Stimulated activated CD4-positive, alpha-beta T cell treated with anti-CD3 and anti-CD28 coated beads, Interleukin-2, amount 100 ng/mL, for 4 hours (primary cell): ENCODE data around the gene FAM227B.
"Not testable (repeated sequence)": the region's sequence is repeated elsewhere in the genome, so short reads cannot be mapped to it uniquely, and the experiment has no call there.

ENCODE experiments used
- DNase-seq: peaks from one replicate; pipeline ENCODE4 v3.0.0-alpha.2; 2020; ENCODE audit warnings: low read depth

FAM227B gene

DNA sequence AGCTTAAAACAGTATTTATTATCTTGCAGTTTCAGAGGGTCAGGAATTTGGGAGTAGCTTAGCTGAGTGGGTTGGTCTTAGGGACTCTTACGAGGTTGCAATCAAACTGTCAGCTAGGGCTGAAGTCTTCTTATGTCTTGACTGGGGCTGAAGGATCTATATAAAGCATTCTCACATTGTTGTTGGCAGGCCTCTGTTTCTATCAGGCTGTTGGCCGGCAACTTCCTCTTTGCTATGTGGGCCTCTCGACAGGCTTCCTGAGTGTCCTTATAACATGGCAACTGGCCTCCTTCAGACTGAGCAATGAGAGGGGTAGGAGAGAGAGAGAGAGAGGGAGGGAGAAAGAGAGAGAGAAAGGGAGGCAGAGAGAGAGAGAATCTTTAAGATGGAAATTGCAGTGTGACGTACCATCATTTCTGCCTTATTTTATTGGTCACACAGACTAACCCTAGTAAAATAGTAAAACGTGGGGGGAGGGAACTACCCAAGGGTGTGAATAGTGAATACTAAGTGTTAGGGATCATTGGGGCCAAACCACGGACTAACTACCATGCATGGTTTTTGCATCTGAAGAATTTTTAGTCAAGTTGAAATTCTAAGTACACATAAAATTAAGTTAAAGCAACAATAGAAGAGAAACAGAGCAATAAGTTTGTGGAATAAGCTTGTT lies 181.5 kb downstream of the FAM227B start:
- DNase-seq: no peak

DNA sequence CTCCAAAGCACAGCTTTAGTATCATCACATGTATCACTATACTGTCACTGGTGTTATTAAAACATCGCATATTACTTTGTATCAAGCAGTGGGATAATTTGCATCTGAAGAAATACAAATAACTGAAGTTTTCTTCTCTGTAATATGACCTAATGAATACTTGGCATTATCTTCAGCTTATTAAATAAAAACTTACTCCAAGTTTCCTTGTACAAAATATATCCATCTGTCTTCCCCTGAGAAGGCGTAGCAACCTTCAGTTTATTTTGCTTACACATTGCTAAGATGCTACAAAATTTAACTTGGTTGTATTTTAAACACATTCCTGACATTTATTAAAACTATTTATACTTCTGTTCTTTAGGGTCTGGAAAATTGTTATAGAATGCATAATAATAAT lies 183.9 kb downstream of the FAM227B start:
- no peak for DNase-seq

DNA sequence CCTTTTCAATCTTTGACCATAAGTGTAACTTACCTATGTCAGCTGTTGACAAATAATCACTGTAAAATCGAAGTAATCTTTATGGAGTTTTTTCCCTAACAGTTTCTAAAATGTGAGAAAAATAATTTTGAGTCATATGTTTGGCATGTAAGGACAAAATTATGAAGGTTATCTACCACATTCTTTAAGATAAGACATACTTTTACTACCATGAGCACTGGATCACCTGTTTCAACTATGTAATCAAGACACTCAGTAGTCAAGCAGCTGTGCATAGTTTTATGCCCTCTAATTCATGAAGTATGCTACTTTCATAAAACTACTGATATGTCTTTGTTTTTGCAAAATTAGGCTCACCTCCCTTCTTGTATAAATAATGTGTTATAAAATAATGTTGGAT lies 185.4 kb downstream of the FAM227B start:
- no peak for DNase-seq

DNA sequence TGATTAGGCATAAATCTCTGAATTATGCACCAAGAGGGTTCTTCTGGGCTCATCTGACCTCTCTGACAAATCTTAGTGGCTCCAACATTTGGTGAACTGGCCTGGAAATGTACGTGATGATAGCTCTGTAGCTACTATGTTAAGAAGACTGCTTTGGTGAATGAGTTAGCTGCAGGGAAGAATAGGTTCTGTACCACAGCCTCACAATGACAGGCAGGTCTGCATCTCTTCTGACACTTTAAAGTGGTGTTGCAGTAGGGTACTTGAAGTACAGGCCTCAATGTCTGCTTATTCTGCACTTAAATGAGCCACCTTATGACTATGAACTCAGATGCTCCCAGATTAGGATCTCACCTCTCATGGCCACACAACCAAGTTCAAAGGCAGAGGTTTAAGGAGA lies 190.6 kb downstream of the FAM227B start:
- DNase-seq: no peak

DNA sequence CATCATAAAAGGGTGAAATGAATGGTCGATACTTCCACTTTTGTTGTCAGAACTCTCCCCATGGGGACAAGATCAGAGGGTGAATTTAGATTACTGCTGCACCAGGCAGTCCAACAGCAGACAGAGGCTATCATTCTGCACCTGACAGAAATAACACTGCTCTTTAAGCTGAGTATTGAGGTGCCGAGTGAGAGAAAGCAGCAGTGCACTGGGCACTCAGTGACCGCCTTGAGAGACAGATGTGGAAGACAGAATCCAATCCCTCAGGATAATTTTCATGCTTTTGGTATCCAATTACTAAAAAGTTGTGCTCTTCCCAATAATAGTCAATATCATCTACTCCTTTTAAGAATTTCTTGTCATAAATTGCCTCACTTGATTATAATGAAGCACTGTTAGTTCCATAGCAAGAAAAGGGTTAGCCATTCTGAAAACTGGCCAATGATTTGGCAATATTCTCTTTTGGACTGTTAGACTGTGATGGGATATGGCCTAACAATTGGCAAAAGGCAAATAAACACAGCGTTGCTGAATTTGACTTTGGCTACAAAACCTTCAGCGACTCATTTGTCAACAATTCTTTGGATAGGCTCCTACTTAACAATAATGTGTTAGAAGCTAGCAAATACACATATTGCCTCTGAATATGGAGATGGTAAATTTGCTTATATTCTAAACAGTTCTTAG lies 192.1 kb downstream of the FAM227B start:
- DNase-seq: no peak

DNA sequence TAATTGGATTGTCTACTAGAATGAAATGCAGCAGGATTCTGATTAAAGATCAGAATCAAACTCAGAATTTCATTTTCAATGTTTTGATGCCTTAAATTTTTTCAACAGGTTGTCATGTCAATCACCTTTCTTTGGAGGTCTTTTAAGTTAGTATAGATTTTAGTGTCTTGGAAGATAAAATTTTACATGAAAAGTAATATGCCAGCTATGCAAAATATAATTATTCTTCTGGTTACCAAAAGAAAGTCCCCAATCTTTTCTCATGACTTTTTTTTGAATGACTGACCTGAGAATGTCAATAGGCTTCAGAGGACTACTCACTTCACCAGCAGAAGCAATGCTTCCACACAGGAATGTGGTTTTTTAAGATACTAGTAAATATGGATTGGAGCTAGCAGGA lies 193.2 kb downstream of the FAM227B start:
- no peak for DNase-seq

DNA sequence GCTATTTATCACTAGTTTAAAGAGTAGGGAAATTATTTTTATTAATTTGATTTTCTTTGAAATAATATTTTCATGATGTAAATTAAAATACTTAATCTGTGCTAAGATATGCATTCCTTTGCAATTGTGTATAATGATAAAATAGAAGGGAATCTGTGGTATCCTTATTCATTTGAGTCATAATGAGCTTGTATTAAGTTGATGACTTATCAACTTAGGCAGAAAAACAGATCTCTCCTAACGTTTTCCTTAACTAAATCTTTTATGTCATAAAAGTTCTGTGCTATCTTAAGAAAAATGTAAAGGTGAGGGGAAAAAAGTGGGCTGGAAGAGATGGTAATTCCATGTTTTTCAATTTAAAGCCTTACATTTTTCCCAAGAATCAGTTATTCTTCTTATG lies 195.7 kb downstream of the FAM227B start:
- DNase-seq: no peak

DNA sequence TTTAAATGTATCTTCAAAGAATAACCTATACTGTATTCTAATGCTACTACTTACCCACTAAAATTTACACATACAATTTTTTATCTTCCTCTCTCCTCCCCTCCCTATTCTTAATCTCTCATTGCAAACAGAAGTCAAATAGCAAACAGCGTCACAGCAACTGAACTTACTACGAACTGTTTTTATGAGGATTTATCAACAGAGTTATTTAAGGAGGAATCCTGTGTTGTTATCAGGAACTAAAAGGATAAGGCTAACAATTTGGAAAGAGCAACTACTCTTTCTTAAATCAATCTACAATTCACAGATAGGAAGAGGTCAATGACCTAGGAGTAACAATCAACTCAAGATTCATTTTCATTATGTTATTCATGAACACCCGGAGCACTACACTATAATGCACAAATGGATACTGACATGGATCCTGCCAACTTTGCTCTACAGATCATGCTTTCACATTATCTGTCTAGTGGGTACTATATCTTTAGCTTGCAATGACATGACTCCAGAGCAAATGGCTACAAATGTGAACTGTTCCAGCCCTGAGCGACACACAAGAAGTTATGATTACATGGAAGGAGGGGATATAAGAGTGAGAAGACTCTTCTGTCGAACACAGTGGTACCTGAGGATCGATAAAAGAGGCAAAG lies 196.6 kb downstream of the FAM227B start:
- no peak for DNase-seq

DNA sequence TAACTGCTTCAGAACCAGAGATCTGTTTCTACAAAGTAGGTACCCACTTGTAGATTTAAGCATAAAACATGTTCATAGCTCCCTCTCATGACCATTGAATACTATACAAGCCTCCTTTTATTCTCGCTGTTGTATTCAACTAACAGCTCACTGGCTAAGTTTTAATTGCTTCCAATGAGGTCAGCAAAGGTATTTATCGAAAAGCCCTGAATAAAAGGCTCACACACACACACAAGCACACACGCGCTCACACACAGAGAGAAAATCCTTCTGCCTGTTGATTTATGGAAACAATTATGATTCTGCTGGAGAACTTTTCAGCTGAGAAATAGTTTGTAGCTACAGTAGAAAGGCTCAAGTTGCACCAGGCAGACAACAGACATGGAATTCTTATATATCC lies 197.6 kb downstream of the FAM227B start, which contains the start of gene FGF7:
FGF7 (plus strand) TSS at position 222 of the 400 bp plus-strand sequence. CDS start 1,056 bp downstream, outside the sequence.
- no peak for DNase-seq

DNA sequence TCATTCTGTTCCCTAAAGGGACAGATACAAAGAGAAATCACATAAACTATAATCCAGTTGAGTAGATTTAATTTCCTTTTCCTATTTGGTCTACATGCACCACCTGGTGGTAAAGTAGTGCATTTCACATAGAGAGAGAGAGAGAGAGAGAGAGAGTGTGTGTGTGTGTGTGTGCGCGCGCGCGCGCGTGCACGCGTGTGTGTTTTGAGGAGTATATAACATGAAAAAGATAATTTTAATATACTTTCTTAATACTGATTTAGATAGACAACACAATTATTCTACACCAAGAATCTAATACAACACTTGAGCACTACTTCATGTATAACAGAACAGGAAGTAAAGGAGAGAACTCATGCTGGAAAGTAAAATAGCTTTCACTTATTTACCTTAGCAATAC lies 198.6 kb downstream of the FAM227B start:
- no peak for DNase-seq

DNA sequence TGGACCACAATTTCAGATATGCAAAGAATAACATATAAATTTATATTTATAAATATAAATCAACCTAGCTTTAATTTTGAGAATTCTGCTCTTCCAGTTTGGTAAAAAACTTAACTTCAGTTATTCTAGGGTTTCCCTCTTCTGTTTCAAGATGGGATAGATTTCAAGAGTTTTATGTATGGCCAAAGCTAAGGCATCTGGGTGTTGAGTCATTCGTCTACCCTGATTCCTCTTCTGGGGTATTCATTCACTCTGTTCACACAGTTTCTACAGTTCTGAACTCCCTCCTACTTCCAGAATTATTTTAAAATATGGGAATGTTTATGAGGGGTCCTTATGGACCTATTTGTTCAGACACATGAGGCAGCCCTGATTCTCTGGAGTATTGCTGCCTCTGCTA lies 201.8 kb downstream of the FAM227B start:
- DNase-seq: no peak

DNA sequence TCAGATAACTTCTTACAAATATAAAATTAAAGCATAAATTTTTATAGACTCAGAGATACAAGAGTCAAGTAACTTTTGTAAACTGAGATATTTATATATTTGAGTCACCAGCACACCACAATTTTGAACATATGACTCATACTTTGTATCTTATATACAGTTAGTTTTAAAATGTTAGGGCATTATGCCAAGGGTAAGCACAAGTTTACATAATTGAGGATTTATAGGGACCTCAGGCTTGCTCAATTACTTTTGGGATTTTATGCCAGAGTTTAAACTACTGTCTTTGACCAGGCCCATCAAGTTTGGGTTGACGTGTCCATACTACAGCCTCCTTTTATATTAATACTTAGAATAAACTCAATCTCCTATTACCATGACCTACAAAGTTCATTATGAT lies 205.0 kb downstream of the FAM227B start:
- DNase-seq: no peak

DNA sequence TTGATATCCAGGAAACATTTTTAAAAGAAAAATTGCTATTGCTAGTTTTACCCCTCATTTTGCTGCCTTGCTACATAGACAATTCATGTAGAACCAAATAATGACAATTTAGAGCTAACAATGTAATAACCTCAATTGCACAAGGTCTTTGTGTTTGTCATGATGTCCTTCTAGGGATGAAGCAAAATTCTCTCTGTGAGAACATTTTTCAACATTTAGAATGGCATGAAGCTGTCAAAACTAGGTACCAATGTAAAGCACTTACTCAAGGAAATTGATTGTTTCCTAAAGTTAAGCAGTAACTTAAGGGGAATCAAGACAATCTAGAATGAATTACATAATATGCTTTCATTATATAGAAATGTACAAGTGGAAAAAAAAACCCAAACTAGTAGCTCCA lies 205.5 kb downstream of the FAM227B start:
- DNase-seq: no peak

DNA sequence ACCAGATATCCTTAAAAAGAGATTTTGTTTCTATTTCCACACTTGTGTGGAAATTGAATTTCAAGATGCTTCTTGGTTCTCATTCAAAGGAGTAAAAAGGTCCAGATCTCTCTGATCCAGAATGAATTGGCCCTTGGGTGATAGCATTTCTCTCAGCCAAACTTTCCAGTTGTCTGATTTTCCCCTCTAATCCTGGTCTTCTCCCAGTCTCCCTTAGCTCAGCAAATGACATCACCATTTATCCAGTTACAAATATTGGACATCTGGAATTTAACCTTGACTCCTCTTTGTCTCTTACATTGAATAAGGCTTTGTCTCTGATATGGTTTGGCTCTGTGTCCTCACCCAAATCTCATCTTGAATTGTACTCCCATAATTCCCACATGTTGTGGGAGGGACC lies 207.8 kb downstream of the FAM227B start:
- DNase-seq: no peak

DNA sequence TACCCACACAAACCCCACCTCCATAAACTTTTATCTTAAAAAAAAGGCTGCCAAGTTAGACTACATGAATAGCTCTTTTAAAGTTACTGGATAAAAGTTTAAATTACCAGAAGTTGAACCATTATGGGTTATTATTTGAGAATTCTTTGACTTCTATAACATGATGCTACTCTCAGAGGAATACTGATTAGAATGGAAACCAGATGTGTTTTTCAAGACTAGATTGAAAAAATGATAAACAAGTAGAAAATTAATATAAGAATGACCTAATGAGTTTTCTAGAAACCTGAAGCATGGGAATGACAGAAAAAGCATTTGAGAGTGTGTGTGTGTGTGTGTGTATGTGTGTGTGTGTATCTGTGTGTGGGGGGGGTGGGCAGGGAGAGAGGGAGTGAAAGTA lies 210.0 kb downstream of the FAM227B start:
- DNase-seq: no peak

DNA sequence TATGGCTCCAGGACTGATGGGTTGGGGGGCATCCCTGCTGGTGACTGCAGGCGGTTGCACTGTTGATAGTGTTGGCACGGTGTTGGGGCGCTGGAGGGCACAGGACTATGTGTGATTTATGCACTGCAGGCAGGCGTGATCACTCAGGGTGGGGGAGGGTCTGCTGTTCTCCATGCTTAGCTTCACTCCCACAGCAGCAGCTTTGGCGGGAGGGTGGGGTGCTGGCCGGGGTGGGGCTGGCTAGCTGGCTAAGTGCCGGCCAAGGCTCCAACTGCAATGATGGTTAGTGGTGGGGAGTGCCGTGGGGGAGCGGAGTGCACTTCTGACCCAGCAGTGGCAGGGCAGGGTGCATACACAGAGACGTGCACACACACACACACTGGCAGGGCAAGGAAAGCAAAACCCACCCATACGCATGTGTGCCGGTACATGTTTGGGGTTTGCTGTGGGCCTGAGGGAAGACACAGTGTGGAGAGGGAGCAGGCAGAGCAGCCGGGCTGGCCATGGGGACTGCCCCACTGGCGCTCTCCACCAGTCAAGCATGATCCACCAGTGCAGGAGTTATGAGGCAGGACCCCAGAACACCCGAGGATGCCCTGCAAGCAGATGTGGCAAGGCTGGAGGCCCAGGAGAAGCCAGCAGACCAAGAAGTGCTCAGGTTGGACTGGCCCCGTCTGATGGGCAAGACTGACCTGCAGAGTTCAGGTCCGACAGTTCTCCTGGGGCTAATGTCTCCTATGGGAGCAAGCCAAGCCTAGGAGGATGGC lies 214.1 kb downstream of the FAM227B start:
- DNase-seq: no peak

DNA sequence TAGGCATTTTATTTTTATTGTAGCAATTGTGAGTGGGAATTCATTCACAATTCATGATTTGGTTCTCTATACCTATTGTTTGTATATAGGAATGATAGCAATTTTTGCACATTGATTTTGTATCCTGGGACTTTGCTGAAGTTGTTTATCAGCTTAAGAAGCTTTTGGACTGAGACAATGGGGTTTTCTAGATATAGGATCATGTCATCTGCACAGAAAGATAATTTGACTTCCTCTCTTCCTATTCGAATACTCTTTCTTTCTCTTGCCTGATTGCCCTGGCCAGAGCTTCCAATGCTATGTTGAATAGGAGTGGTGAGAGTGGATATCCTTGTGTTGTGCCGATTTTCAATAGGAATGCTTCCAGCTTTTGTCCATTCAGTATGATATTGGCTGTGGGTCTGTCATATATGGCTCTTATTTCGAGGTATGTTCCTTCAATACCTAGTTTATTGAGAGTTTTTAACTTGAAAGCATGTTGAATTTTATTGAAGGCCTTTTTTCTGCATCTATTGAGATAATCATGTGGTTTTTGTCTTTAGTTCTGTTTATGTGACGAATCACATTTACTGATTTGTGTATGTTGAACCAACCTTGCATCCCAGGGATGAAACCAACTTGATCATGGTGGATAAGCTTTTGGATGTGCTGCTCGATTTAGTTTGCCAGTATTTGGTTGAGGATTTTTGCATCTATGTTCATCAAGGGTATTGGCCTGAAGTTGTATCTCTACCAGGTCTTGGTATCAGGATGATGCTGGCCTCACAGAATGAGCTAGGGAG lies 217.9 kb downstream of the FAM227B start:
- DNase-seq: not testable (repeated sequence)

DNA sequence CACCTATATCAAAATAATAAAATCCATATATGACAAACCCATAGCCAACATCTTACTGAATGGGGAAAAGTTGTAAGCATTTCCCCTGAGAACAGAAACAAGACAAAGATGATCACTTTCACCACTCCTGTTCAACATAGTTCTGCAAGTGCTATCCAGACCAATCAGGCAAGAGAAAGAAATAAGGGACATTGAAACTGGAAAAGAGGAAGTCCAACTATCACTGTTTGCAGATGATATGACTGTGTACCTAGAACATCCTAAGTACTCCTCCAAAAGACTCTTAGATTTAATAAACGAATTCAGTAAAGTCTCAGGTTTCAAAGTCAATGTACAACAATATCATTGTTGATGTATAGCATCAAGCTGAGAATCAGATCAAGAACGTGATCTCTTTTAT lies 233.1 kb downstream of the FAM227B start:
- DNase-seq: no peak

DNA sequence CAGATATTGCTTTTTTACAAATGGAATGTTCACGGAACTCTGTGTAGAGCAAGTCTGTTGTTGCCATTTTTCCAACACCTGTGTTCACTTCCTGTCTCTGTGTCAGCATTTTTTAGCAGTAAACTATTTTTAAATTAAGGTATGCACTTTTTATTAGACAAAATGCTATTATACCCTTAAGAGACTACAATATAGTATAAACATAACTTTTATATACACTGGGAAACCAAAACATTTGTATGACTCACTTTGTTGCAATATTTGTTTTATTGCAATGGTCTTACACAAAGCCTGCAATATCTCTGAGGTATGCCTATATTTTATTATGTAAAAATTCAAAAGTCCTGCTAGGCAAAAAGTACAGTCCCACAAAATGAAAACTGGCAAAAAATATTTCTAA lies 237.4 kb downstream of the FAM227B start:
- DNase-seq: no peak

DNA sequence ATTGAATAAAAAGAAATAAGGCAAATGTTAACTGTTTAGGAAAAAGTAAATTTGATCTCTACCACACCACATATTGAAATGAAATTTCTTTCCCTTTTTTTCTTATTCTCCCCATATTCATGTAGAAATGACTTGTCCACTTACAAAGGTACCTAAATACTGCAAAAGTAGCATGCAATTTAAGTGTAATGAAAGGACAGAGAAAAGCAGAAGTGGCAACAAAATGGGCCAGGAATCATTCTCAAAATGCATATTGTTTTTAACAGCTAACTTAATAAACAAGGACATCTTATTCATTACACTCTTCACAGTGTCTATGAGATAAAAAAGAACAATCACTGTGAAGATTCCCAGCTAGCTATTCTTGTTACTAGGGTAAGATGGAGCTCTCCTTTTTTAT lies 238.2 kb downstream of the FAM227B start:
- DNase-seq: no peak

DNA sequence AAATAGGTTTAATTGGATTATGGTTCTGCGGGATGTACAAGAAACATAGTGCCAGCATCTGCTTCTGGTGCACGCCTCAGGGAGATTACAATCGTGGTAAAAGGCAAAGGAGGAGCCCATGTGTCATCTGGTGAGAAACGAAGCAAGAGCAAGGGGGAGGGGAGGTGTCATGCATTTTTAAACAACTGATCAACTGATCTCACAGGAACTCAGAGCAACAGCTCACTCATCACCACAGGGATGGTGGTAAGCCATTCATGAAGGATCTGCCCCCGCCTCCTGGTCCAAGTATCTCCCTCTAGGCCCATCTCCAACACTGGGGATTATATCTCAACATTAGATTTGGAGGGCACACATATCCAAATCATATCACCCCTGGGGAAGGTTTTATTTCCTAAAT lies 239.7 kb downstream of the FAM227B start:
- no peak for DNase-seq

DNA sequence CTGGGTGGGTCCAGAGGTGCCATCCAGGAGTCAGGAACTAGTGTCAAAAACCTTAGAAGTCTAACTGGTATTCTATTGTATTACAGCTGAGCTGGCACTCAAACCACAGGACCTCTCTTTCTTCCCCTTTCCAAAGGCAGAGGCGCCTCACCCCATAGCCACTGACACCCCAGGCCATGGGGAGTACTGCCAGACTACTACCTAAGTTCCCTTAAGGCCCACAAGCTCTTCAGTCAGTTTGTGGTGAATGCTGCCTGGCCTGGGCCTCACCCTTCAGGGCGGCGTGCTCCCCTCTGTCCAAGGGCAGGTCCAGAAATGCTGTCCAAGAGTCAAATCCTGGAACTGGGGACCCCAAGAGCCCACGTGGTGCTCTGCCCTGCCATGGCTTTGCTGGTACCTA lies 240.6 kb downstream of the FAM227B start:
- DNase-seq: no peak
